Activated CD8-positive, alpha-beta memory T cell treated with anti-CD3 and anti-CD28 coated beads for 1 hour (primary cell): ENCODE measurements around the gene TBC1D3D.
"Not testable (repeated sequence)": the region's sequence is repeated elsewhere in the genome, so short reads cannot be mapped to it uniquely, and the experiment has no call there.

Experiments used
- DNase-seq, 2 donors: peaks; one replicate each; pipeline ENCODE4 v3.0.0-alpha.2; 2020; ENCODE audit warnings: low read depth in 1 of 2; ENCODE audit errors: extremely low read depth in 1 of 2

TBC1D3D gene

GRCh38 chr17:38003676-38004075 is at the start of gene TBC1D3D:
TSS of gene TBC1D3D (plus strand) at chr17:38003976. CDS start at chr17:38005561, 1,585 bp downstream.
- not testable (repeated sequence) for DNase-seq

DNA sequence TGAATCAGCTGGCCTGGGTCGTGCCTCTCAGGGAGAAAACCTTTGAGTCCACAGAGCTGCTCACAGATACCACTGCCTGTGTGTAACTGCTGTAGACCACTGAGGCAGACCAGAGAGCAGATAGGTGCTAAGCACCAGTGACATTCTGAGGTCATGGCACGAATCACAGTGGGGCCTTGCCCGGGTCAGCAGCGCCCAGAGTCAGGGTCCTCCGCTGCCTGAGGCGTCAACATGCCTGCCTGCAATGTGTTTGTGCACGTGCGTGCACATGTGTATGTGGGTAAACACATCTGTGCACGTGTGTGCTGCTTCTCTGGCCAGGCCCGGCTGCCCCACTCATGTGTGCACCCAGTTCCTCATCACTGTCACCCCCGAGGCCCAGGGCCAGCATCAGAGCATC is 14.8 kb upstream of the TBC1D3D start, which contains the start of gene TBC1D3L:
TSS of gene TBC1D3L (minus strand) at position 101 of the 400 bp plus-strand sequence. CDS start 1,540 bp downstream, outside the sequence.
- DNase-seq: not testable (repeated sequence)
